Ascending aorta (tissue), 2 donors: ENCODE data around the gene CCT2. TPM values are rescaled to one million over a fixed set of nuclear protein-coding genes. Genes with fewer than 3 reads are reported as not detected.

Experiments used
- DNase-seq, 2 donors: peaks; one replicate each; pipeline ENCODE4 v3.0.0-alpha.2; 2019; ENCODE audit warnings: low spot score in 2 of 2
- H3K27ac ChIP-seq, 2 donors: fragments of 200-600 bp; sonication (generic); one replicate each; pipeline ENCODE4 v1.5.1; 2016 to 2017; ENCODE audit warnings: mild to moderate bottlenecking in 1 of 2
- H3K27me3 ChIP-seq: fragments of 200-600 bp; sonication (generic); one replicate; pipeline ENCODE4 v1.5.1; 2017
- H3K36me3 ChIP-seq, 2 donors: fragments of 200-600 bp; sonication (generic); one replicate each; pipeline ENCODE4 v1.5.1; 2016
- H3K4me1 ChIP-seq, 2 donors: fragments of 200-600 bp; sonication (generic); one replicate each; pipeline ENCODE4 v1.5.1; 2016 to 2017; ENCODE audit warnings: mild to moderate bottlenecking in 1 of 2
- H3K4me3 ChIP-seq, 2 donors: fragments of 200-600 bp; sonication (generic); one replicate each; pipeline ENCODE4 v1.5.1; 2016 to 2017; ENCODE audit warnings: mild to moderate bottlenecking in 1 of 2
- H3K9me3 ChIP-seq, 2 donors: fragments of 200-600 bp; sonication (generic); one replicate each; pipeline ENCODE4 v1.5.1; 2016
- intact Hi-C: fragments of 100-400 bp; cut with DNase I; formaldehyde crosslinking; loops from one replicate; pipeline ENCODE4 v1.15.1; 2023
- total RNA-seq: library from RNA; depleted of rRNA; stranded (reverse); fragments of >200 nt; gene quantifications from one replicate; pipeline ENCODE4 v1.1.0, GENCODE V29; 2016
- TF ChIP-seq, protein P1 (sequence below), 3 experiments: fragments of 200-600 bp in 2 of 3; fragments of 450-650 bp in 1 of 3; sonication (generic) in 2 of 3; IDR thresholded peaks; one replicate each; pipeline ENCODE4 v1.5.1; 2016 to 2019; ENCODE audit warnings: antibody characterized with exemption in 3 of 3, mild to moderate bottlenecking in 1 of 3, moderate library complexity in 1 of 3

CCT2 gene
- total RNA-seq, 1 donor from 2014 or later = 65.0 TPM

DNA sequence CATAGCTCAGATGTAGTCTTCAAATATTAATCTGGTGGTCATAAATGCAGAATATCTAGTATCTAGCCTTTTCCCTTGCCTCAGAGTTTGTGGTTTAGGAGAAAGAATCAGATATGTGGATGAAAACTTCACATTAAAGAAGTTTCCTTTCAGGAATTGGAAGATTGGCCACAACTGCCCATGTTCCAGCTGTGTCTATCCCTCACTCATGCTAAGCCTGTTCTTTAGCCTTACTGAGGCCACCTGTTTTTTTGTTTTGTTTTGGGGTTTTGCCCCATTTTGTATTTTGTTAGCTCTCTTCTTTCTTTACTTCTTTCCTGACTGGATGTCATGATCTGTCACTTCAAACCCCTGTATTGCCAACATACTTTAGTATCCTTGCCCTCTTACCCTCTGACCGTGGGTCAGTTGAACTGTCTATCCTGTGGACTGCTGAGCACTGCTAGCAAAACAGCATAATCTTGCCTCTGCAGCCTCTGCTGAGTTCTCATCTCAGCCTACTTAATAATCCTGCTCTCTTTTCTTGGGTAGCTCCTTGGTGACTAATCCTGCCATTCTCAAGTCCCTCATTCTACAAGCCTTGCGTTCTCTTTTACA, 22.0 kb upstream of the CCT2 start:
- intact Hi-C loops = no loop called here
- Histone ChIP-seq H3K4me1 (peaks cover 0 to 3% of the 10 kb centered on the region in 2 donors), H3K27ac (no peak overlapping the region), H3K9me3 (no peaks in the 10 kb centered on the region), H3K4me3 (no peak overlapping the region), H3K27me3 (no peaks in the 10 kb centered on the region), H3K36me3 (peaks cover 5 to 10% of the 10 kb centered on the region in 2 donors)
- no peak for DNase-seq
- TF ChIP-seq, protein P1, sequence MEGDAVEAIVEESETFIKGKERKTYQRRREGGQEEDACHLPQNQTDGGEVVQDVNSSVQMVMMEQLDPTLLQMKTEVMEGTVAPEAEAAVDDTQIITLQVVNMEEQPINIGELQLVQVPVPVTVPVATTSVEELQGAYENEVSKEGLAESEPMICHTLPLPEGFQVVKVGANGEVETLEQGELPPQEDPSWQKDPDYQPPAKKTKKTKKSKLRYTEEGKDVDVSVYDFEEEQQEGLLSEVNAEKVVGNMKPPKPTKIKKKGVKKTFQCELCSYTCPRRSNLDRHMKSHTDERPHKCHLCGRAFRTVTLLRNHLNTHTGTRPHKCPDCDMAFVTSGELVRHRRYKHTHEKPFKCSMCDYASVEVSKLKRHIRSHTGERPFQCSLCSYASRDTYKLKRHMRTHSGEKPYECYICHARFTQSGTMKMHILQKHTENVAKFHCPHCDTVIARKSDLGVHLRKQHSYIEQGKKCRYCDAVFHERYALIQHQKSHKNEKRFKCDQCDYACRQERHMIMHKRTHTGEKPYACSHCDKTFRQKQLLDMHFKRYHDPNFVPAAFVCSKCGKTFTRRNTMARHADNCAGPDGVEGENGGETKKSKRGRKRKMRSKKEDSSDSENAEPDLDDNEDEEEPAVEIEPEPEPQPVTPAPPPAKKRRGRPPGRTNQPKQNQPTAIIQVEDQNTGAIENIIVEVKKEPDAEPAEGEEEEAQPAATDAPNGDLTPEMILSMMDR (IDR thresholded peaks at IDR 0.05) = no peak

DNA sequence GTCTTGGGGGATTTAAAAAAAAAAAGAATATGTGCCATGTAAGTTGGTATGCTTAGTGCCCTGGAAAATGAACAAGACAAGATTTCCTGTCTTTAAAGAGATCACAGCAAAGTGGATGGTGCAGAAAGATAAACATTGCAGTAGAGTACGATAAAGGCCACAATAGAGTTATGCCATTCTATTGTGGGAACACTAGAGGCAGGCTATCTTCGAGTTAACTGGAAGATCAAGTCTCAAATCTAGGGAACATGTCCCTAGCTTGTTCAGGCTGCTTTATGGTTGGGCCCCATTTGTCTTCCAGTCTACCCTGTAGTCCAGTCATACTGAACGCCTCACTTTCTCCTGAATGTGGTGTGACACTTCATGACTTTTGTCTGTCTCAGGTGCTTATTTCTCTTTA, 18.7 kb upstream of the CCT2 start:
- H3K9me3 ChIP-seq = no peaks in the 10 kb centered on the region
- TF ChIP-seq, protein P1 (IDR thresholded peaks at IDR 0.05) = no peak
- H3K36me3 ChIP-seq = peaks cover 5 to 20% of the 10 kb centered on the region in 2 donors
- H3K27ac ChIP-seq = no peak overlapping the region
- no peak for DNase-seq
- H3K4me3 ChIP-seq = no peak overlapping the region
- no peaks in the 10 kb centered on the region for H3K4me1 ChIP-seq
- intact Hi-C loops = no loop called here
- H3K27me3 ChIP-seq = no peaks in the 10 kb centered on the region

- TF ChIP-seq, protein P1 (IDR thresholded peaks at IDR 0.05) = no peak
- intact Hi-C loops = no loop called here
- Histone ChIP-seq H3K27me3 (no peaks in the 10 kb centered on the region), H3K36me3 (peaks cover 11 to 34% of the 10 kb centered on the region in 2 donors), H3K4me1 (no peaks in the 10 kb centered on the region), H3K27ac (no peak overlapping the region), H3K4me3 (no peak overlapping the region), H3K9me3 (no peaks in the 10 kb centered on the region)
- no peak for DNase-seq
These were observed 16.0 kb upstream of the CCT2 start for GRCh38 chr12:69569236-69569635.

- Histone ChIP-seq H3K4me3 (no peak overlapping the region), H3K27me3 (no peaks in the 10 kb centered on the region), H3K9me3 (no peaks in the 10 kb centered on the region), H3K4me1 (no peaks in the 10 kb centered on the region), H3K27ac (no peak overlapping the region), H3K36me3 (peaks cover 20 to 38% of the 10 kb centered on the region in 2 donors)
- DNase-seq = no peak
- intact Hi-C loops = loop anchor here (2.0 kb wide), 1 partner anchor 99 kb away; the partner anchor contains the start of gene FRS2
- TF ChIP-seq, protein P1 (IDR thresholded peaks at IDR 0.05) = no peak
These were observed 15.2 kb upstream of the CCT2 start for GRCh38 chr12:69570000-69570516.

DNA sequence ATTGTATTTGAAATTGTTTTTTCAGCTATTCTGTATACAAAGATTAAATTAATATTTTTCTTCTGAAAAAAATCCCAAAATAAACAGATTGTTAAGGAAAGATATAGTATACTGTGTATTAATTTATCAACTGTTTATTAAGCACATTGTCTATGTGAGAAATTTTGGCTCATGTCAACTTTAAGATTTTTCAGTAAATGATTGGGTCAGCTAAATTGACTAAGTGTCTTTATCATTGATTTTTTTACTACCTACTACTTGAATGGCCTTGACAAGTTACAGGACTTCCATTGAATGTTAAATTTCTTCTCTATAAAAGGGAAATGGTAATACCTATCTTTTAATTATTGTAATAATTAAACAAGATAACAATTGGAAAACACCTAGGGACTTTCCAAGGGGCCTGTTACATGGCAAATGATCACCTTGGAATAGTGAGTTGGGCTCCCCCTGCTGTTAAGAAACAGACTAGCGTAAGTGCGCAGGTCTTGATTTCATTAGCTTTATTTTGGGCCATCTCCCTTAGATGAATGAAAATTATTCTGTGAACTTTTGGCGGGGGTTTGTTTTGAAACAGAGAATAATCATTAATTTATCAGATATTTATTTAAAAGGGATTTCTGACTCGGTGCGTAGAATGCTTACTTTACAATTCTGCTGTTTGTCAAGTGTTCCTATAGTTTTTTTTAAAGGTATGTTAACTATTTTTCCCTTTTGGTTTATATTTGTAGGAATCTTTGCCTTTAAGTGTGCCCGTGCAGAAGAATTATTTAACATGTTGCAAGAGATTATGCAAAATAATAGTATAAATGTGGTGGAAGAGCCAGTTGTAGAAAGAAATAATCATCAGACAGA, 14.5 kb upstream of the CCT2 start:
- H3K36me3 ChIP-seq = peaks cover 20 to 41% of the 10 kb centered on the region in 2 donors
- no peaks in the 10 kb centered on the region for H3K9me3 ChIP-seq
- no peaks in the 10 kb centered on the region for H3K27me3 ChIP-seq
- intact Hi-C loops = loop anchor here (1.0 to 2.0 kb wide), 3 partner anchors 100 to 182 kb away; partner anchors contain the start of gene FRS2
- TF ChIP-seq, protein P1 (IDR thresholded peaks at IDR 0.05) = peak; percentile 59 to 79 (median 76)
- no peak overlapping the region for H3K4me3 ChIP-seq
- H3K4me1 ChIP-seq = no peaks in the 10 kb centered on the region
- H3K27ac ChIP-seq = no peak overlapping the region
- peak in 1 of 2 donors; percentile 73 for DNase-seq
